T-cell (primary cell): ENCODE results near the gene CLIP3. TPM values are rescaled to one million over a fixed set of nuclear protein-coding genes. Genes with fewer than 3 reads are reported as not detected.
A peak's percentile ranks its signal among the peaks of the same experiment; 100 is the strongest.

Experiments used
- ATAC-seq, 4 experiments: fragments of 200-7000 bp in 3 of 4; fragments of 150-1000 bp in 1 of 4; cut with Tn5 transposase; replicated peaks in 1 of 4; 1 replicate in 3 of 4; 2 replicates in 1 of 4; pipeline ENCODE4 v1.10.0; 2021; ENCODE audit warnings: moderate library complexity in 3 of 4, mild to moderate bottlenecking in 2 of 4, moderate number of reproducible peaks in 1 of 4
- CTCF ChIA-PET, 2 donors: fragments of 300-600 bp; sonication (Branson Sonifier 250); formaldehyde crosslinking; loops; one replicate each; lab custom pipeline; 2022; ENCODE audit warnings: antibody characterized with exemption in 2 of 2; lab: Charles Lee
- POLR2A ChIA-PET, 2 donors: fragments of 300-600 bp; sonication (Branson Sonifier 250); formaldehyde crosslinking; loops; one replicate each; lab custom pipeline; 2022; ENCODE audit warnings: antibody characterized with exemption in 2 of 2; lab: Charles Lee
- DNase-seq, 35 experiments: peaks; one replicate each; pipeline versions ENCODE4 v3.0.0 to v3.0.0-alpha.2; 2013 to 2023
- H3K27ac ChIP-seq: one replicate; pipeline ENCODE4 v1.5.1; 2013; ENCODE audit warnings: low read length
- H3K27me3 ChIP-seq, 2 experiments: replicated peaks in 1 of 2; 1 replicate in 1 of 2; 2 replicates in 1 of 2; pipeline versions ENCODE4 v1.6.1 to v1.7.0; 2013; ENCODE audit warnings: low read length in 1 of 2, mixed read lengths in 1 of 2; ENCODE audit not compliant: control insufficient read depth in 2 of 2, insufficient read depth in 2 of 2; ENCODE audit errors: extremely low read depth in 1 of 2
- H3K36me3 ChIP-seq, 2 donors: 1 replicate in 1 of 2; 2 replicates in 1 of 2; pipeline versions ENCODE4 v1.6.1 to v1.7.0; 2013; ENCODE audit warnings: low read length in 1 of 2; ENCODE audit not compliant: control insufficient read depth in 2 of 2, insufficient read depth in 1 of 2; ENCODE audit errors: extremely low read depth in 1 of 2
- H3K4me1 ChIP-seq, 2 experiments: 1 replicate in 1 of 2; 2 replicates in 1 of 2; pipeline versions ENCODE4 v1.6.1 to v1.7.0; 2013; ENCODE audit warnings: low read length in 2 of 2, mixed read lengths in 1 of 2; ENCODE audit not compliant: insufficient read depth in 2 of 2, control insufficient read depth in 1 of 2; ENCODE audit errors: extremely low read depth in 1 of 2
- H3K4me3 ChIP-seq, 2 donors: 1 replicate in 1 of 2; 2 replicates in 1 of 2; pipeline versions ENCODE4 v1.5.1 to v1.7.0; 2013; ENCODE audit warnings: mild to moderate bottlenecking in 2 of 2, low read length in 1 of 2, moderate library complexity in 1 of 2; ENCODE audit not compliant: control insufficient read depth in 1 of 2; ENCODE audit errors: extremely low read depth in 1 of 2
- H3K9me3 ChIP-seq: 2 replicates; pipeline ENCODE4 v1.7.0; 2013
- H3K27ac Mint-ChIP-seq, 2 donors: one replicate each; pipeline ENCODE4 v1.8.0; 2020 to 2021; ENCODE audit warnings: mild to moderate bottlenecking in 2 of 2, mixed read lengths in 2 of 2
- H3K27me3 Mint-ChIP-seq, 2 donors: one replicate each; pipeline ENCODE4 v1.8.0; 2021 to 2022; ENCODE audit warnings: mixed read lengths in 2 of 2
- H3K36me3 Mint-ChIP-seq: one replicate; pipeline ENCODE4 v1.8.0; 2021; ENCODE audit warnings: mixed read lengths
- H3K4me1 Mint-ChIP-seq, 3 donors: one replicate each; pipeline ENCODE4 v1.8.0; 2020 to 2022; ENCODE audit warnings: mixed read lengths in 3 of 3, mild to moderate bottlenecking in 1 of 3
- H3K4me3 Mint-ChIP-seq, 3 donors: one replicate each; pipeline ENCODE4 v1.8.0; 2020 to 2022; ENCODE audit warnings: mild to moderate bottlenecking in 3 of 3, mixed read lengths in 3 of 3, moderate library complexity in 3 of 3
- H3K9me3 Mint-ChIP-seq, 3 donors: one replicate each; pipeline ENCODE4 v1.8.0; 2020 to 2022; ENCODE audit warnings: mixed read lengths in 3 of 3
- WGBS: methylation state at CpG from one replicate; pipeline ENCODE4 v1.1.5; 2013; ENCODE audit warnings: missing lambda C conversion rate; ENCODE audit not compliant: insufficient coverage; 5-methylcytosine and 5-hydroxymethylcytosine counted together
- total RNA-seq, 35 experiments: library from RNA in 6 of 35; stranded (reverse) in 6 of 35; fragments of 120-200 nt in 1 of 35; gene quantifications; one replicate each; pipeline versions ENCODE4 v1.2.1 to v1.2.4 and lab custom pipeline; 2013 to 2026

Gene CLIP3
- total RNA-seq, 5 donors from 2014 or later (not counting 1 experiment from before 2014, with no cell fraction given): 1.4 to 6.2 (median 2.6) TPM

DNA sequence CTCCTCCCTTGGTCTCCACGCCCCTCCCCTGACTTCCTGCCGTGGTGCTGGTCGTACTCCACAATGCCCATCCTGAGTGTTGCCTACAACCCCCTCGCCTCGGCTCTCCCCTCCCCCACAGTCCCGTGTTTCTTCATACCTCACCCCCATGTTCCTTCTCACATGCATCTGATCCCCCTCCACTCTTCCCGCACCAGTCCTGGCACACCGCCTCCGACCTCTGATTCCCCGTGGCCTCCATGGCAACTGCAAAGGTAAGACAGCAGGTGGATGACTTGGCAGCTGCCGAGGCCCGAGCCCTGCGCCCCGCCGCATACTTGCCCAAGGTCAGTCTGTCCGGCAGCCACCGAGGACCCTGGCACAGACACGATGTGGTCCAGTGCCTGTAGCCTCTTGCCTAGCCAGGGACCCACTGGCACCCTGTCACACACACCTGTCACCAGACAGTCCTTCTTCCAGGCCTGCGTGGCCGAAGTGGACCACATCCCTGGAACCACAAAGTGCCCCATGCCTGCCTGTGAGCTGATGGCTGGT is 53.8 kb downstream of the CLIP3 start:
- Mint-ChIP-seq H3K36me3 (no peaks in the 10 kb centered on the region), H3K27ac (no peak overlapping the region), H3K4me1 (peaks cover 0 to 10% (median 0%) of the 10 kb centered on the region in 3 donors), H3K4me3 (no peak overlapping the region), H3K27me3 (peaks cover 34 to 38% of the 10 kb centered on the region in 2 donors), H3K9me3 (no peaks in the 10 kb centered on the region)
- Histone ChIP-seq H3K27ac (no peak overlapping the region), H3K36me3 (no peaks in the 10 kb centered on the region), H3K27me3 (peaks cover 0 to 76% of the 10 kb centered on the region in 2 experiments), H3K4me3 (no peak overlapping the region), H3K9me3 (no peaks in the 10 kb centered on the region), H3K4me1 (no peaks in the 10 kb centered on the region)
- WGBS: 67% methylated on average over 19 of the region's 20 CpGs
- ChIA-PET POLR2A (no interaction called here), CTCF (no interaction called here)
- DNase-seq (no peak), ATAC-seq (no peak)

- Mint-ChIP-seq H3K4me3 (no peak overlapping the region), H3K4me1 (peaks cover 0 to 10% (median 0%) of the 10 kb centered on the region in 3 donors), H3K9me3 (no peaks in the 10 kb centered on the region), H3K27ac (no peak overlapping the region), H3K27me3 (peaks cover 29 to 32% of the 10 kb centered on the region in 2 donors), H3K36me3 (no peaks in the 10 kb centered on the region)
- WGBS: 44% methylated on average over 5 of the region's 5 CpGs
- CTCF ChIA-PET: no interaction called here
- no peak overlapping the region for H3K4me3 ChIP-seq
- H3K27ac ChIP-seq: no peak overlapping the region
- no peak for ATAC-seq
- POLR2A ChIA-PET: interaction anchor here in 1 of 2 donors (0.6 kb wide), 1 partner anchor 63 kb away, joined by 4 read pairs; no protein-coding TSS in a partner anchor
- no peaks in the 10 kb centered on the region for H3K36me3 ChIP-seq
- no peaks in the 10 kb centered on the region for H3K9me3 ChIP-seq
- DNase-seq: no peak
- peaks cover 0 to 74% of the 10 kb centered on the region in 2 experiments for H3K27me3 ChIP-seq
- no peaks in the 10 kb centered on the region for H3K4me1 ChIP-seq
Observed at GRCh38 chr19:35978271-35978670, 54.4 kb downstream of the CLIP3 start.

DNA sequence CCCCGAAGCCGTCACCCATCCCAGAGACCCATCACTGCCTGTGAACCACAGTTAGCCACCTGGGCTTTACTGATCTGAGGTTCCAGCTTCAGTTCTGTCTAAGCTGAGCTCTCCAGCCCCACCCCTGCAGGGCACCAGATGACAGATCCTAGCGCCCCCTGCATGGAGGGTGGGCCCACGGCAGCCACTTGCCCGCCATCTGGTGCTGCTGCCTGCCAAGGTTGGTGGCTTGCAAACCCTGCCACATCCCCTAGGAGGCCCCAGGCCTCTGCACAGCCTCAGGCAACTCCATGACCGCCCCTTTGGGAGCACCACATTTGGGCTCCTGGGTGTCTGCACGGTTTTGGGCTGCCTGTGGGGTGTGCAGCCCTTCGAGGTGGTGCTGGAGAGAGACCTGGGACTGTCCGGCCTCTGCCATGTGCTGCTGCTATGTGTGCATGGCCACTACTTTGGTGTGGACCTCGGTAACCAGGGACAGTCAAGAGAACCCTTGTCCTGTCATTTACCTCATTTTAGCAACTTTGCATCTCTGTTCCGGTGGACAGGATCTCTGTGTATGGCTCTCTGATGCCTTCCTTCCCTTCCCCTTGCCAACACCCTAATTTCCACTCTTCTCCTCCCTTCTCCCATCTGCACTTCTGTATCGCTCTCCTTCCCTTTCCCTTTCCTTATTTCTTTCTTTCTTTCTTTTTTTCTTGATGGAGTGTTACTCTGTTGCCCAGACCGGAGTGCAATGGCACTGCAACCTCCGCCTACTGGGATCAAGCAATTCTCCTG is 55.0 kb downstream of the CLIP3 start:
- Mint-ChIP-seq H3K9me3 (no peaks in the 10 kb centered on the region), H3K4me1 (peaks cover 0 to 10% (median 0%) of the 10 kb centered on the region in 3 donors), H3K27me3 (peaks cover 28 to 29% of the 10 kb centered on the region in 2 donors), H3K27ac (no peak overlapping the region), H3K4me3 (no peak overlapping the region), H3K36me3 (no peaks in the 10 kb centered on the region)
- Histone ChIP-seq H3K4me3 (no peak overlapping the region), H3K9me3 (no peaks in the 10 kb centered on the region), H3K27ac (no peak overlapping the region), H3K4me1 (no peaks in the 10 kb centered on the region), H3K27me3 (peaks cover 0 to 69% of the 10 kb centered on the region in 2 experiments), H3K36me3 (no peaks in the 10 kb centered on the region)
- ChIA-PET CTCF (interaction anchor here in 1 of 2 donors (0.6 kb wide), 1 partner anchor 237 kb away, joined by 3 read pairs; no protein-coding TSS in a partner anchor), POLR2A (interaction anchor here in 1 of 2 donors (0.6 kb wide), 1 partner anchor 63 kb away, joined by 4 read pairs; no protein-coding TSS in a partner anchor)
- peak in 3 of 4 experiments; percentile 23 to 68 (median 42) for ATAC-seq
- WGBS: 47% methylated on average over 9 of the region's 14 CpGs
- peak in 2 of 35 experiments; percentile 12 to 34 for DNase-seq

GRCh38 chr19:35975608-35976214 is 57.0 kb downstream of the CLIP3 start:
- Histone ChIP-seq H3K27me3 (peaks cover 0 to 56% of the 10 kb centered on the region in 2 experiments), H3K27ac (no peak overlapping the region), H3K4me3 (no peak overlapping the region), H3K9me3 (no peaks in the 10 kb centered on the region), H3K4me1 (no peaks in the 10 kb centered on the region), H3K36me3 (no peaks in the 10 kb centered on the region)
- Mint-ChIP-seq H3K4me1 (peaks cover 0 to 10% (median 0%) of the 10 kb centered on the region in 3 donors), H3K27ac (no peak overlapping the region), H3K36me3 (no peaks in the 10 kb centered on the region), H3K27me3 (peaks cover 19 to 21% of the 10 kb centered on the region in 2 donors), H3K9me3 (no peaks in the 10 kb centered on the region), H3K4me3 (no peak overlapping the region)
- DNase-seq: peak in 3 of 35 experiments; percentile 11 to 45 (median 18)
- no peak for ATAC-seq
- POLR2A ChIA-PET: no interaction called here
- WGBS: 0% methylated on average over 1 of the region's 5 CpGs
- CTCF ChIA-PET: no interaction called here

- no peak for ATAC-seq
- peaks cover 0 to 4% of the 10 kb centered on the region in 2 experiments for H3K4me1 ChIP-seq
- no peak for DNase-seq
- Mint-ChIP-seq H3K27me3 (peaks cover 9 to 11% of the 10 kb centered on the region in 2 donors), H3K9me3 (no peaks in the 10 kb centered on the region), H3K36me3 (no peaks in the 10 kb centered on the region), H3K27ac (no peak overlapping the region), H3K4me1 (peaks cover 5 to 11% (median 6%) of the 10 kb centered on the region in 3 donors), H3K4me3 (no peak overlapping the region)
- H3K9me3 ChIP-seq: no peaks in the 10 kb centered on the region
- WGBS: 48% methylated on average over 8 of the region's 8 CpGs
- H3K4me3 ChIP-seq: no peak overlapping the region
- ChIA-PET CTCF (interaction anchor here in 1 of 2 donors (0.7 kb wide), 1 partner anchor 456 kb away, joined by 7 read pairs; no protein-coding TSS in a partner anchor), POLR2A (no interaction called here)
- H3K27me3 ChIP-seq: peaks cover 0 to 41% of the 10 kb centered on the region in 2 experiments
- H3K36me3 ChIP-seq: no peaks in the 10 kb centered on the region
- no peak overlapping the region for H3K27ac ChIP-seq
Observed at GRCh38 chr19:35973487-35973886, 59.2 kb downstream of the CLIP3 start.

GRCh38 chr19:35966771-35967170 is 65.9 kb downstream of the CLIP3 start:
- H3K4me3 Mint-ChIP-seq: no peak overlapping the region
- peaks cover 5 to 12% (median 6%) of the 10 kb centered on the region in 3 donors for H3K4me1 Mint-ChIP-seq
- 60% methylated on average over 1 of the region's 3 CpGs for WGBS
- no peaks in the 10 kb centered on the region for H3K9me3 ChIP-seq
- DNase-seq: no peak
- no peaks in the 10 kb centered on the region for H3K36me3 Mint-ChIP-seq
- peaks cover 0 to 18% of the 10 kb centered on the region in 2 experiments for H3K4me1 ChIP-seq
- peaks cover 0 to 16% of the 10 kb centered on the region in 2 experiments for H3K27me3 ChIP-seq
- no peak overlapping the region for H3K4me3 ChIP-seq
- peak in 1 of 4 experiments; percentile 37 for ATAC-seq
- H3K27ac ChIP-seq: no peak overlapping the region
- peaks cover 3 to 8% of the 10 kb centered on the region in 2 donors for H3K27me3 Mint-ChIP-seq
- POLR2A ChIA-PET: interaction anchor here in 1 of 2 donors (0.6 kb wide), 1 partner anchor 1215 kb away, joined by 5 read pairs; no protein-coding TSS in a partner anchor
- CTCF ChIA-PET: interaction anchor here (0.7 to 1.1 kb wide), 2 partner anchors 14 to 85 kb away, joined by 3 read pairs; no protein-coding TSS in a partner anchor
- no peak overlapping the region for H3K27ac Mint-ChIP-seq
- H3K36me3 ChIP-seq: no peaks in the 10 kb centered on the region
- H3K9me3 Mint-ChIP-seq: no peaks in the 10 kb centered on the region
